ENCODE data around the gene BAIAP2L1. TPM values are rescaled to one million over a fixed set of nuclear protein-coding genes. Genes with fewer than 3 reads are reported as not detected.

BAIAP2L1 gene
- polyA plus RNA-seq, 4 donors: 23.8 to 51.4 (median 33.1) TPM

- peaks cover 0 to 22% (median 9%) of the 10 kb centered on the region in 3 donors for H3K4me1 ChIP-seq (ENCODE audit: control insufficient read depth in 3 of 3, insufficient read depth in 2 of 3, low read depth in 1 of 3, low read length in 2 of 3)
- DNase-seq (peak; percentile 96 to 98), FAIRE-seq (no peak)
- no peaks in the 10 kb centered on the region for H3K27me3 ChIP-seq (ENCODE audit: control insufficient read depth in 3 of 3, insufficient read depth in 3 of 3, low read length in 3 of 3)
- 0 to 1% (median 0%) methylated on average over 48 to 69 of the region's 69 CpGs for WGBS, 3 donors
- H3K4me3 ChIP-seq (ENCODE audit: low read depth in 1 of 3, low read length in 3 of 3): peak within 1 kb of the TSS; percentile 81 to 90 (median 87)
- peak within 1 kb of the TSS; percentile 74 to 96 (median 96) for H3K27ac ChIP-seq (ENCODE audit: low read depth in 1 of 3, low read length in 2 of 3)
- H3K9me3 ChIP-seq (ENCODE audit: control insufficient read depth in 2 of 2, insufficient read depth in 1 of 2, low read depth in 1 of 2, low read length in 1 of 2): no peaks in the 10 kb centered on the region
- H3K36me3 ChIP-seq (ENCODE audit: control insufficient read depth in 3 of 3, insufficient read depth in 2 of 3, low read depth in 1 of 3, low read length in 3 of 3): peaks cover 2 to 18% (median 2%) of the 10 kb centered on the region in 3 donors
These were observed 149.1 kb downstream of the BAIAP2L1 start, which contains the start of gene TECPR1 for GRCh38 chr7:98251601-98252424. TECPR1 (minus strand) TSS chr7:98252232; CDS start chr7:98246146, 6,086 bp downstream.

- no peak for DNase-seq
- FAIRE-seq: no peak
- Histone ChIP-seq H3K4me1 (ENCODE audit: control insufficient read depth in 3 of 3, insufficient read depth in 2 of 3, low read depth in 1 of 3, low read length in 2 of 3) (peaks cover 0 to 22% (median 9%) of the 10 kb centered on the region in 3 donors), H3K27me3 (ENCODE audit: control insufficient read depth in 3 of 3, insufficient read depth in 3 of 3, low read length in 3 of 3) (no peaks in the 10 kb centered on the region), H3K4me3 (ENCODE audit: low read depth in 1 of 3, low read length in 3 of 3) (peak overlapping the region; percentile 81 to 90 (median 87)), H3K36me3 (ENCODE audit: control insufficient read depth in 3 of 3, insufficient read depth in 2 of 3, low read depth in 1 of 3, low read length in 3 of 3) (peaks cover 0 to 16% (median 2%) of the 10 kb centered on the region in 3 donors), H3K9me3 (ENCODE audit: control insufficient read depth in 2 of 2, insufficient read depth in 1 of 2, low read depth in 1 of 2, low read length in 1 of 2) (no peaks in the 10 kb centered on the region), H3K27ac (ENCODE audit: low read depth in 1 of 3, low read length in 2 of 3) (peak overlapping the region; percentile 74 to 96 (median 96))
- WGBS, 3 donors: 2 to 15% (median 5%) methylated on average over 9 of the region's 9 CpGs
These were observed 149.7 kb downstream of the BAIAP2L1 start for GRCh38 chr7:98251231-98251600.

GRCh38 chr7:98250789-98251188 is 150.1 kb downstream of the BAIAP2L1 start:
- 24 to 36% (median 25%) methylated on average over 3 of the region's 3 CpGs for WGBS, 3 donors
- no peaks in the 10 kb centered on the region for H3K9me3 ChIP-seq (ENCODE audit: control insufficient read depth in 2 of 2, insufficient read depth in 1 of 2, low read depth in 1 of 2, low read length in 1 of 2)
- H3K36me3 ChIP-seq (ENCODE audit: control insufficient read depth in 3 of 3, insufficient read depth in 2 of 3, low read depth in 1 of 3, low read length in 3 of 3): peaks cover 0 to 17% (median 2%) of the 10 kb centered on the region in 3 donors
- FAIRE-seq: no peak
- DNase-seq: peak; percentile 17 to 28
- H3K4me1 ChIP-seq (ENCODE audit: control insufficient read depth in 3 of 3, insufficient read depth in 2 of 3, low read depth in 1 of 3, low read length in 2 of 3): peaks cover 0 to 22% (median 9%) of the 10 kb centered on the region in 3 donors
- no peaks in the 10 kb centered on the region for H3K27me3 ChIP-seq (ENCODE audit: control insufficient read depth in 3 of 3, insufficient read depth in 3 of 3, low read length in 3 of 3)
- peak overlapping the region; percentile 74 to 96 (median 96) for H3K27ac ChIP-seq (ENCODE audit: low read depth in 1 of 3, low read length in 2 of 3)
- peak overlapping the region in 1 of 3 donors; percentile 90 for H3K4me3 ChIP-seq (ENCODE audit: low read depth in 1 of 3, low read length in 3 of 3)

- 68 to 94% (median 88%) methylated on average over 5 to 6 of the region's 6 CpGs for WGBS, 3 donors
- Histone ChIP-seq H3K27ac (ENCODE audit: low read depth in 1 of 3, low read length in 2 of 3) (peak overlapping the region in 1 of 3 donors; percentile 56), H3K27me3 (ENCODE audit: control insufficient read depth in 3 of 3, insufficient read depth in 3 of 3, low read length in 3 of 3) (no peaks in the 10 kb centered on the region), H3K36me3 (ENCODE audit: control insufficient read depth in 3 of 3, insufficient read depth in 2 of 3, low read depth in 1 of 3, low read length in 3 of 3) (peaks cover 0 to 32% (median 0%) of the 10 kb centered on the region in 3 donors), H3K9me3 (ENCODE audit: control insufficient read depth in 2 of 2, insufficient read depth in 1 of 2, low read depth in 1 of 2, low read length in 1 of 2) (no peaks in the 10 kb centered on the region), H3K4me3 (ENCODE audit: low read depth in 1 of 3, low read length in 3 of 3) (no peak overlapping the region), H3K4me1 (ENCODE audit: control insufficient read depth in 3 of 3, insufficient read depth in 2 of 3, low read depth in 1 of 3, low read length in 2 of 3) (peaks cover 0 to 22% (median 9%) of the 10 kb centered on the region in 3 donors)
- DNase-seq (no peak), FAIRE-seq (no peak)
These were observed 151.8 kb downstream of the BAIAP2L1 start for GRCh38 chr7:98249106-98249505.

GRCh38 chr7:98248156-98248555 is 152.7 kb downstream of the BAIAP2L1 start:
- no peak for DNase-seq
- Histone ChIP-seq H3K36me3 (ENCODE audit: control insufficient read depth in 3 of 3, insufficient read depth in 2 of 3, low read depth in 1 of 3, low read length in 3 of 3) (peaks cover 0 to 41% (median 0%) of the 10 kb centered on the region in 3 donors), H3K27me3 (ENCODE audit: control insufficient read depth in 3 of 3, insufficient read depth in 3 of 3, low read length in 3 of 3) (no peaks in the 10 kb centered on the region), H3K27ac (ENCODE audit: low read depth in 1 of 3, low read length in 2 of 3) (no peak overlapping the region), H3K4me1 (ENCODE audit: control insufficient read depth in 3 of 3, insufficient read depth in 2 of 3, low read depth in 1 of 3, low read length in 2 of 3) (peaks cover 0 to 19% (median 9%) of the 10 kb centered on the region in 3 donors), H3K9me3 (ENCODE audit: control insufficient read depth in 2 of 2, insufficient read depth in 1 of 2, low read depth in 1 of 2, low read length in 1 of 2) (no peaks in the 10 kb centered on the region), H3K4me3 (ENCODE audit: low read depth in 1 of 3, low read length in 3 of 3) (no peak overlapping the region)
- FAIRE-seq: no peak
- WGBS, 3 donors: 91 to 97% (median 96%) methylated on average over 12 of the region's 12 CpGs

- Histone ChIP-seq H3K9me3 (ENCODE audit: control insufficient read depth in 2 of 2, insufficient read depth in 1 of 2, low read depth in 1 of 2, low read length in 1 of 2) (no peaks in the 10 kb centered on the region), H3K4me1 (ENCODE audit: control insufficient read depth in 3 of 3, insufficient read depth in 2 of 3, low read depth in 1 of 3, low read length in 2 of 3) (peaks cover 0 to 5% (median 0%) of the 10 kb centered on the region in 3 donors), H3K27me3 (ENCODE audit: control insufficient read depth in 3 of 3, insufficient read depth in 3 of 3, low read length in 3 of 3) (no peaks in the 10 kb centered on the region), H3K36me3 (ENCODE audit: control insufficient read depth in 3 of 3, insufficient read depth in 2 of 3, low read depth in 1 of 3, low read length in 3 of 3) (peaks cover 0 to 59% (median 0%) of the 10 kb centered on the region in 3 donors), H3K27ac (ENCODE audit: low read depth in 1 of 3, low read length in 2 of 3) (no peak overlapping the region), H3K4me3 (ENCODE audit: low read depth in 1 of 3, low read length in 3 of 3) (no peak overlapping the region)
- 94 to 97% (median 95%) methylated on average over 14 of the region's 14 CpGs for WGBS, 3 donors
- FAIRE-seq (no peak), DNase-seq (no peak)
These were observed 156.0 kb downstream of the BAIAP2L1 start for GRCh38 chr7:98244871-98245270.

GRCh38 chr7:98242934-98243333 is 158.0 kb downstream of the BAIAP2L1 start:
- H3K36me3 ChIP-seq (ENCODE audit: control insufficient read depth in 3 of 3, insufficient read depth in 2 of 3, low read depth in 1 of 3, low read length in 3 of 3): peaks cover 0 to 68% (median 0%) of the 10 kb centered on the region in 3 donors
- 90 to 94% (median 90%) methylated on average over 4 of the region's 4 CpGs for WGBS, 3 donors
- no peaks in the 10 kb centered on the region for H3K4me1 ChIP-seq (ENCODE audit: control insufficient read depth in 3 of 3, insufficient read depth in 2 of 3, low read depth in 1 of 3, low read length in 2 of 3)
- no peak for DNase-seq
- no peaks in the 10 kb centered on the region for H3K27me3 ChIP-seq (ENCODE audit: control insufficient read depth in 3 of 3, insufficient read depth in 3 of 3, low read length in 3 of 3)
- no peaks in the 10 kb centered on the region for H3K9me3 ChIP-seq (ENCODE audit: control insufficient read depth in 2 of 2, insufficient read depth in 1 of 2, low read depth in 1 of 2, low read length in 1 of 2)
- H3K27ac ChIP-seq (ENCODE audit: low read depth in 1 of 3, low read length in 2 of 3): no peak overlapping the region
- no peak for FAIRE-seq
- H3K4me3 ChIP-seq (ENCODE audit: low read depth in 1 of 3, low read length in 3 of 3): no peak overlapping the region

GRCh38 chr7:98242342-98242741 is 158.5 kb downstream of the BAIAP2L1 start:
- no peaks in the 10 kb centered on the region for H3K27me3 ChIP-seq (ENCODE audit: control insufficient read depth in 3 of 3, insufficient read depth in 3 of 3, low read length in 3 of 3)
- H3K9me3 ChIP-seq (ENCODE audit: control insufficient read depth in 2 of 2, insufficient read depth in 1 of 2, low read depth in 1 of 2, low read length in 1 of 2): no peaks in the 10 kb centered on the region
- no peak overlapping the region for H3K27ac ChIP-seq (ENCODE audit: low read depth in 1 of 3, low read length in 2 of 3)
- H3K4me1 ChIP-seq (ENCODE audit: control insufficient read depth in 3 of 3, insufficient read depth in 2 of 3, low read depth in 1 of 3, low read length in 2 of 3): no peaks in the 10 kb centered on the region
- FAIRE-seq: no peak
- H3K36me3 ChIP-seq (ENCODE audit: control insufficient read depth in 3 of 3, insufficient read depth in 2 of 3, low read depth in 1 of 3, low read length in 3 of 3): peaks cover 0 to 65% (median 0%) of the 10 kb centered on the region in 3 donors
- no peak for DNase-seq
- no peak overlapping the region for H3K4me3 ChIP-seq (ENCODE audit: low read depth in 1 of 3, low read length in 3 of 3)
- 98 to 100% (median 100%) methylated on average over 1 of the region's 1 CpG for WGBS, 3 donors

All from small intestine (tissue), 7 donors.